Testis (tissue), 2 donors: ENCODE results near the gene SND1.

Source experiments
- CTCF ChIP-seq, 3 experiments: fragments of 450-650 bp in 2 of 3; fragments of 200-600 bp in 1 of 3; sonication (generic) in 1 of 3; IDR thresholded peaks; one replicate each; pipeline ENCODE4 v1.5.1; 2016 to 2019; ENCODE audit warnings: antibody characterized with exemption in 3 of 3, mild to moderate bottlenecking in 2 of 3, moderate library complexity in 1 of 3
- POLR2A ChIP-seq: fragments of 450-650 bp; IDR thresholded peaks from one replicate; pipeline ENCODE4 v1.6.1; 2017; ENCODE audit warnings: antibody characterized with exemption, mild to moderate bottlenecking, moderate library complexity

GRCh38 chr7:127953423-127954356 lies 301.7 kb downstream of the SND1 start:
- TF ChIP-seq CTCF (IDR thresholded peaks at IDR 0.05) (no peak), POLR2A (no peak)
